HG03103 (cell line): ENCODE measurements around the gene UBE2E2.
A peak's percentile ranks its signal among the peaks of the same experiment; 100 is the strongest.

ENCODE experiments used
- ATAC-seq: cut with Tn5 transposase; IDR thresholded peaks from one replicate; pipeline ENCODE4 v1.9.1; 2021; ENCODE audit warnings: low read depth; ENCODE audit not compliant: unreplicated experiment

Gene UBE2E2

DNA sequence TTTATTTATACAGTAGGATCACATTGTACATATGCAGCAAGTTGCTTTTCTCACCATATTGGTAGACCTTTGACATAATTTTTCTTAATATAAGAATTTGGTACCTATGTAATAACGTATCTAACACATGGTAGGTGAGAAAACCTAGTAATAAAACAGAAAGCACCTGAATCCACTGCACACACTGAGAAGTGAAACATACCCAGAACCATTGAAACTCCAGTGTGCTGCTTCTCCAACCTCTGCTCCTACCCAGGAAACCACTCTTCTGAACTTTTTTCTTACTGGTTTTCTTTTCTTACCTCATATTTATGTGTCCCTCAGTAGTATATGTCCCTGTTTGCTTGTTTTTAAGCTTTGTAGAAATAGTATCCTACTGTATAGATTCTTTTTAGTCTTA, 293.0 kb downstream of the UBE2E2 start:
- peak; percentile 71 for ATAC-seq

DNA sequence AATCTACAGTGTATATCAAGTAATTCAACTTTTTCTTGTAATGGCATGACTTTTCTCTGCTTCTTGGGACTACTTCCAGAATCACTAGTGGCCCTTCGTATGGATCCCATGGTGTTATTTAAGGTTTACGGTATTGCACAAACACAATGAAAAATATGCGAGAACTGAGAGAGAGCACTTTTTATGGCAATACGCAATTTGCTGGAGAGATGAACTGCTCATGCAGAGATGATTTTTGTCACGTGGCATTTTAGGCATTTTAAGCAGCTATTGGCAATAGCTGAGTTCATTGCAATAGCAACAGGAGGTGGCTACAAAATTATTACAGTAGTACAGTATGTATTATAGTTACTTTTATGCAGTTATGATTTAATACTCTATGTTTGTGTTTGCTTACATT, 294.0 kb downstream of the UBE2E2 start:
- no peak for ATAC-seq

DNA sequence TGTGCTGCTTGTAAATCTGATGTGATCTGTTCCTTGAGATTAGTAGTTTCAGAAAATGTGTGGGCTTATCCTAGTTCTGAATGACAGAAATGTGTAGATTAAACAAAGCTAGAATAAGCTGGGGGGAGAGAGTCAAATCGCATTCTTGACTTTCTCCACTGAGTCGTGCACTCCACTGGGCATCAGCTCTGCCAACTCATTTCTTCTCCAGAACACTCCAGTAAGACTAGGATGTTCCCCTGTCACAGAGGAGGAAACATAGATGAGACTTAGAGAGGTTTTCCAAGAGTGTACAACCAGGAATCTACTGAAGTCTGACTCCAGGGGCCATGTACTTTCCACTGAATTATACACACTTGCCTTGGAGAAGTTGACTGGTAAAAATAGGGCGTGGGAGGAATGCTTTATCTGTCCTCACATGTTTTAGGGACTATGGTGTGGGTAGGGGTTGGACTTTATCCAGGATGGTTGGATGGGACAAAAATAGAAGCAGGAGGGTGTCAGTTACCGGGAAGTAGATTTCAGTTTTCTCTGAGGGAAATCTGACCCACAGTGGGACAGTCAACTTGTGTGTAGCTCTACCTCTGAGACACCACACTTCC, 298.2 kb downstream of the UBE2E2 start:
- ATAC-seq, result no peak

DNA sequence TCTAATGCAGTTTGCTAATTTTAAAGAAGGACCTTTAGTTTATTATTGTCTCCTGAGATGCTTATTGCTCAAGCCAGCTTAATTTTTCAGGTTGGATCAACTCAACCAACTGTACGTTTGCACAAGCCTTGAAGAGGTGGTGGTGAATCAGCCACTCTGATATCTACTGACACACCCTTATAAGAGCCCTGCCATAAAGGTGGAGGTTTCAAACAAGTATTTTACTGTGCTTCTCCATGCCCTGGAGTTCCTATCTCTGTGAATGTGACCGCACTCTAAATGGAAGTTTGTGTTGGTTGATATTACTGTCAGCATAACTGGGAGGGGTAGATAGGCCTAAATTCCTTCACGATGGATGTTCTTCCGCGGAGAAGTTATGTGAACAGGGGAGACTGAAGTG, 305.3 kb downstream of the UBE2E2 start:
- no peak for ATAC-seq

DNA sequence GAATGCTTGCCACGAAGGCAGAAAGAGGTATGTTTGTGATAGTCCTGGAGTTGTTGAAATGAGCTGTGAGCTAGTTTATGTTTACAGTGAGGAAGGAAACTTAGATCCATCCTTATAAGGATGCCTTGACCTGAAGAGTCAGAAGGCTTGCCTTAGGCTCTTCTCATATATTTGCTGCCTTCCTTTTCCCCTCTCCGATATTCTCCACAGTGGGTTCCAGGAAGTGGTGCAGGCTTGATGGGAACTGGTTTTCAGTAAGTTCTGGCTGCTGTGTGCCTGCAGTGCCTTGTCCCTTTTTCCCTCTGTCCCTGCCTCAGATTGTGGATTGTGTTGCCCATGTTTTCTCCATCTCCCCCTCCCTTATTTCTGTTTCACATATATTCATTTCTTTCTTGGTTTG, 315.3 kb downstream of the UBE2E2 start:
- ATAC-seq, result no peak

DNA sequence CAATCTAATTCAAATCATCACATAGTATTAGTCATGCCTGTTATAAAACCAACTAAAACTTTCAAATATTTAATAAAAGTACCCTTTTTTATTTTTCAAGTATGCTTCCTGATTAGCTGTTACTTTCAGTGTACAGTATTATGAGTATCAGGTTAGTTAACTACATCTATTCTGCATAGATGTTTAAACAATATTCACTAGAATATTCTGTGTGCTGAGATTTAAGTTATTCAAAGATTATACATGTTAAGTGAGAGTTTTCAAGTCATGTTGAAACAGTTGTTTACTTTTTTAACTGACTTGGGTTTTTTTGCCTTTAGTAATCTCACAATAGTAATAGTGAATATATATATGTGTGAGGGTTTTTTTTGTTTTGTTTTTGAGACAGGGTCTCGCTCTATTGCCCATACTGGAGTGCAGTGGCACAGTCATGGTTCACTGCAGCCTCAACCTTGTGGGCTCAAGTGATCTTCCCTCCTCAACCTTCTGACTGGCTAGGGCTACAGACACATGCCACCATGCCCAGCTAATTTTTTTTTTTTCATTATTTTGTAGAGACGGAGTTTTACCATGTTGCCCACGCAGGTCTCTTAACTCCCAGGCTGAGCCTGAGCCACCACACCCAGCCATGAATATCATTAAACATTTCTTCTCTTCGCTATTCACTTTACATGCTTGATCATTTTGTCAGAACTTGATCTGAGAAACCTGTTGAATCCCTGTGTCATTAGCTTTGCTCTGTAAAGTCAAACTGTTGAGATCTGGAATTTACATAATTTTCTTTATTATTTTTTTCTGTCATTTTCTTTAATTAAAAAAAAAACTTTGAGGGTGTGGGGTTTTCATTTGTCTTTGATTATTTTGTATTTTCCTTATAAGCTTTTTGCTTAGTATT, 316.4 kb downstream of the UBE2E2 start:
- ATAC-seq, result peak; percentile 62

DNA sequence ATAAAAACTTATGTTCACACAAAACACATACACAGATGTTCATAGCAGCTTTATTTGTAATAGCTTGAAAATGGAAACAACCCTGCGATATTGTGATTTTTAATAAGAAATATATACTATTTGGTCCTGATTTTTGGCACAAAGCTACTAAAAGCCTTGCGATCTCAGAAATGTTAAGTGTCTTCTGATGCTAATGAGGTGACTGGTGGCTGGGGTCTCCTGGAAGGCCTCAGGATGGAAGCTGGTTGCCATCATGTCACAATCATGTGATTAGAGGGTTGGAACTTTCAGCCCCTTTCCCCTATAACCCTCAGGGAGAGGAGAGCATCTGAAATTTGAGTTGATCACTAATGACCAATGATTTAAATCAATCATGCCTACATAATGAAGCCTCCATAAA, 324.2 kb downstream of the UBE2E2 start:
- ATAC-seq, result no peak

DNA sequence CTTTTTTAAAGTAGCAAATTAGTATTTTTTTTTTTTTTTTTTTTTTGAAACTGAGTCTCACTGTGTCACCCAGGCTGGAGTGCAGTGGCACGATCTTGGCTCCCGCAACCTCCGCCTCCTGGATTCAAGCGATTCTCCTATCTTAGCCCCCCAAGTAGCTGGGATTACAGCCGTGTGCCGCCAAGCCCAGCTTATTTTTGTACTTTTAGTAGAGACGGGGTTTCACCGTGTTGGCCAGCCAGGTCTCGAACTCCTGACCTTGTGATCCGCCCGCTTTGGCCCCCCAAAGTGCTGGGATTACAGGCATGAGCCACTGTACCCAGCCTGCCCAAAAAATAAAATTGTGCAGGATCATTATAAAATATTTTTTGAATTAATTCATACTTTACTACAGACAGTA, 330.5 kb downstream of the UBE2E2 start:
- ATAC-seq, result no peak

DNA sequence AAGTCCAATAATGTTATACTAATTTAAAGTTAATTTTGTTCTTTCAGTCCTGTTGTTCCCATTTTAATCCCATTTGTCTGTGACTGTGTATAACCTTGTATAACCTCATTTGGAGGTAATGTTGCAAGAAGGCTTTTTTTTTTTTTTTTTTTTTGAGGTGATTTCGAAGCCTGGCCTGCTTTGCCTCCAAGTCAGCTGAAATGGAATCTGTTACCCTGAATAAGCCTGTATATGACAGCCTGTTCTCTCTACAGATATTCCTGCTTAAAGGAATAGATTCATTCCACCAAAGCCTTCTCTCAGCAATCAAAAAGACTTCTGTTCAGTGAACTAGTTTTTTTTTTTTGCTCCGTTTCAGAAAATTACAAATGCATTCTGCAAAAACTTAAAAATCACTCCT, 330.9 kb downstream of the UBE2E2 start:
- ATAC-seq, result no peak

DNA sequence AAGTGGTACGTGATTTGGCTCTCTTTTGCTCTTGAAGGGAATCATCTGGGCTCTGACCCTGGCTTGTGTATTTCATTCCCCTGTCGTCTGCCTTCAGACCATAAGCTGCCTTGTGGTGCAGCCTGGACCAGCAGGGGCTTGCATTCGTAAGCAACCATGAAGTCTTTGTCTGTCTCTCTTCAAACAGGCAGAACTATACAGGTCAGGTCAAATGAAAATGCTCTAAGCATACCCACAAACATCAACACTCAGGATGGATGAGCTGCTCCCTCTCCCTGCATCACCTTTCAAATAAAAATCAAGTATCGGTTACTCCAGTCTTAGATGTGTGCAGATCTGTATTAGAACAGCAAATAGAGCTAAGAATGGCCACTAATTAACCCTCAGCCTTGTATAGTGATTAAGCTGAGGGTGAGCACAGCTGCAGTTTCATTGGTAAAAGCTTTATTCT, 334.0 kb downstream of the UBE2E2 start:
- ATAC-seq, result no peak

DNA sequence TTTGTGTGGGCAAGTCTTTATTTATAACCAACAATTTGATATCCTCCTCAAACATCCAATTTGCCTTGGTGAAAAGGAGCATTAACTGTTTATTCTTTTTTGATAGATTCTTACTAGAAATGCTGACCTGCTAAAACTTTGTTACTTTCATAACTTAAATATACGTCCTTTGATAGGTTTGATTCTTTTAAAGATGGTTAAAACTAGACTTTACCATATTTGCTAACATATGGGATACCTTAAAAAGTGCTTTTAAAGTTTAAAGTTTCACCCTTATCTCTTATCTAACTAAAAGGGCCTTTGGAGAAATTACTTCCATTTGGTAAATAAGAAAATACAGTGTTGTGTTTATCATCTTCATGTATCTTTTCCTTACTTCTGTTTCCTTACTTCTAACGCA, 336.1 kb downstream of the UBE2E2 start:
- no peak for ATAC-seq

DNA sequence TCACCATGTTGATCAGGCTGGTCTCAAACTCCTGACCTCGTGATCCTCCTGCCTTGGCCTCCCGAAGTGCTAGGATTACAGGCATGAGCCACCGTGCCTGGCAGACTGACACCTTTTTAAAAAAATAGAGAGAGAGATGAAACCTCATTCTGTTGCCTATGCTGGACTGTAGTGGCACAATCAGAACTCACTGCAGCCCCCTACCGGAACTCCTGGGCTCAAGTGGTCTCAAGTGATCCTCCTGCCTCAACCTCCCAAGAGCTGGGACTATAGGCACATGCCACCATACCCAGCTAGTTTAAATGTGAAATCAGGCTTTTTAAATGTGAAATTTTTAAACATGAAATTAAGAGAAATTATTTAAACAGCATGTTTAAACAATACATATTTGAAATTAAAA, 337.5 kb downstream of the UBE2E2 start:
- ATAC-seq, result no peak

DNA sequence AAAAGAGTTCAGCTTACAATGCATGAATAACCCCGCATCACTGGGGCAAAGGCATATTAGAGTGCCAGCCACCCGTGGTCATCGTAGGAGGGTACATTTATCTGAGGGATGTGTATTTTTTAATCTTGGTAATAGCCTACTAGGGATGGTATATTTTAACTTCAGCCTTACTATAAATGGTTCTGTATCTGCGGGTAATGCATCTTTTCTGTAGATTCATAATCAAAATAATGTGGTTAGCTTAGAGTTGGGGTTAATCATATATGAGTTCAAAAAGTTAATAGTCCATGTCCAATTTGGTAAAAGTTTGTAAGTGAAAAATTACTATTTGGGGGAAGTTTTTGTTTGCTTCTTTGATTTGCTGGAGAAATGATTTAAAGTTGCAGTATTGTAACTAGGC, 339.0 kb downstream of the UBE2E2 start:
- no peak for ATAC-seq

DNA sequence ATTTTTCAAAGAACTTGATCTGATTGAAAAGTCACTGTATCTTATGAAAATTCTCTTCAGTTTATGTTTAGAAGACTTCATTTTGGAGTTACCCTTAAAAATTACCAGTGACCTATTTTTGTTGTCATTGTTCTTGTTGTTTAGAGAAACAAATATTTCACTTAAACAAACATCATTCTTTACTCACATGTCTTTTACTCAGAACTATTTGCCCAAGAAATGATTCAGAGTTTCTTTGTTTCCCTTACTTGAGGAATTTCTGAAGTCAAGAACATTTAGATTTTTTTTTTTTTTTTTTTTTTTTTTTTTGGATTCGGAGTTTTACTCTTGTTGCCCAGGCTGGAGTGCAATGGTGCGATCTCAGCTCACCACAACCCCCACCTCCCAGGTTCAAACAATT, 343.1 kb downstream of the UBE2E2 start:
- no peak for ATAC-seq

DNA sequence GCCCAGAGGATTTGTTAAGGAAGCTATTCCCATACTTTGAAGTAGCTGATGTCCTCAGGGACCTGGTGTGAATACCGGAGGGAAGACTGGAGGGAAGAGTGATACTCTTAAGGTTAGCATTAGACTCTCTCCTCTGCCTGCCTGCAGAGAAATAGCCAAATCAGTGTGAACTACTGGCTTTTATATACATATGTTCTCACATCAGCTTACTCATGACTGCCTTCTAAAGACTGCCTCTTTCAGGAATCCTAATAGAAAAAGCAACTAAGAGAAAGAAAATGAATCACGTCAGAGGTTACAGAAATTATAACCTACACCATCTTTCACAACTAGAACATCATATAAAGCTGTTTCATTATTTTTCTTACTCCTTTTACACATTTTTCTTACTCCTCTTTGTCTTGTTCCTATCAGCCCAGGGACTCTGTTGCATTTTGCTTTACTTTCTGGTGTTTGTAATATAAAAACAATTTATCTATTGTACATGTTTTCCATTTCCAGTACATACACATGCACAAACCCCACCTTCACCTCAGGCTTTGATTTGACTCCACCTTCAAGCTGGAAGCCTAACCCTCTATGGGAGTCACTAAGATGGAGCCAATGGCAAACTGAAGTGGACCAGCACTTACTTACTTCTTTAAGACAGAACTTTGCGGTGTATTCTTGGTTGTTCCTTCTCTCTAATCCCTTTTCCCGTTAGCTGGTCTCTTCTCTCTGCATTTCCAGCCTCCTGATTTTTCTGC, 345.0 kb downstream of the UBE2E2 start:
- no peak for ATAC-seq

DNA sequence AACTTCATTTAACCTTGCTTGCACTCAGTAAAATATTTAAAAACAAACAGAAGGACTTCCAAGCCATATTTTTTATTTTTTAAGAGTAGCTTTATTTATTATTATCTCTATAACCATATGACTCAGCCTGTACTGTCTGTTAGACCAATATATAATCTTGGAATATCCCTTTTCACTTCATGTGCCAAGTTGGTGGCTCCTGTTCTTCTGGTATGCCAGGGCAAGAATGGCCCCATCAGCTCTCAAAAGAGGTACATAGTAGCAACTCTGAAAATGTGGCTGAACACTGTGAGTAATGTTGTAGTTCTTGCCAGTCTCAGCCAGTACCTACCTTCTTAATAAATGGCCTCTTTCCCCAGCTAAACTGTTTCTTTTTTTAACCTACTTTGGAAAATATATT, 345.6 kb downstream of the UBE2E2 start:
- ATAC-seq, result no peak

DNA sequence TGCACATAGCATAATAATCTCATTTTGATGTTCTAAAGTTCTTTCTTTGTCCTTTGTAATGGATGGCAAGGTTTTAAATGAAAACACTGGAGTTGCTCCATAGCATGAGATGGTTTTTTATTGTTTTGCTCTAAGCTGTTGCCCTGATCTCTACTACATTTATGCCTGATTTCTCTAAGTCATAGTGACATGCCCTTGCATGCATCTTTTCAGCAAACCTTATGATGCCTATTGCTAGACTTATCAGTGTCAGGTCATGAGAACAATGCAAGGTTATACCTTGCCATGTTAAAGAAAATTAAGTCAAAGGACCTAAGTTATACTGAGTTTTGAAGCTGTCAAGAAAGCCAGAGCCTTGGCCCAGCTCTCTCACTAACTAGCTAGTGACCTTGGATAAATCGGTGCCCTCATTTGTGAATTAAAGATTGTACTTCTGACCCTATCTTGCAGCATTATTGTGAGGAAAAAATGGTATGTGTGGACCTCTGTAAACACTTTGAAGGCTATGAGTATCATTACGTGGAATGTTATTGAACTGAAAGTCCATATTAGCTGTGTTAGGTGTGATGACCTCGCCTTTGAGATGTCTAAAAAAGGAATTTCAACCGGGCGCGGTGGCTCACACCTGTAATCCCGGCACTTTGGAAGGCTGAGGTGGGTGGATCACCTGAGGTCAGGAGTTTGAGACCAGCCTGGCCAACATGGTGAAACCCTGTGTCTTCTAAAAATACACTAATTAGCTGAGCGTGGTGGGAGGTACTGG, 346.2 kb downstream of the UBE2E2 start:
- ATAC-seq, result no peak

DNA sequence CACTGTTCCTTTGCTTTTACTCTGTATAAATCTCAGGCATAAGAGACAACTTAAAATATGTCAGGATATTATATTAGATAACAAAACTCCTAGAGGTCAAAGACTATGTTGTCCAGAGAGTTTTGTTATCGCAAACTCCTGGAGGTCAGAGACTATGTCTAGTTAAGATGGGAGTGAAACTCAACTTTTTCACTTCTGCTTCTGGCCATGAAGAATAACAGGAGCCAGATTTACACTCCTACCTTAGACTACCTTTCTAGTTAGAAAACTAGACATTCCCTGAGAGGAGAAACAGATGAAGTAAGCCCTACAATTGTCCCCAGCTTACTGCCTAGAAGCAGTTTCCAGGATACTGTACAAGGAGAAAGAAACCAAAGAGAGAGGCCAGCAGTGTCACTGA, 347.3 kb downstream of the UBE2E2 start:
- ATAC-seq, result peak; percentile 88

DNA sequence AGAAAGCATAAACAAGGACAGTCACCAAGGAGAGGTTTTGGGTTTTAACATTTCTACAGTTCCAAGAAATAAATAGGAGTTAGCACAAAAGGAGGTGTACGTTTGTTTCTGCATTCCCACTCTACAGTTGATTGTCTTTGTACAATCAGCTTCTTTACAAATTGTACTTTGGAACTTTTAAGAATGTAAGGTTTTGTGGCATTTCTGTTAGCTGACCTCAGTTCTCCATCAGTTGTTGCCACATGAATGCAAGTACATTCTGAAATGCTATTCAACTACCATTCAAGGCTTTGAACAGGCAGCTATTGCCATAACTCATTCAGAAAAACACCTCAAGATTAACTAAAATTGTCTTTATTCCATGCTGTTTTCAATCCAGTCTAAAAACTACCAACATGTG, 349.4 kb downstream of the UBE2E2 start:
- no peak for ATAC-seq

DNA sequence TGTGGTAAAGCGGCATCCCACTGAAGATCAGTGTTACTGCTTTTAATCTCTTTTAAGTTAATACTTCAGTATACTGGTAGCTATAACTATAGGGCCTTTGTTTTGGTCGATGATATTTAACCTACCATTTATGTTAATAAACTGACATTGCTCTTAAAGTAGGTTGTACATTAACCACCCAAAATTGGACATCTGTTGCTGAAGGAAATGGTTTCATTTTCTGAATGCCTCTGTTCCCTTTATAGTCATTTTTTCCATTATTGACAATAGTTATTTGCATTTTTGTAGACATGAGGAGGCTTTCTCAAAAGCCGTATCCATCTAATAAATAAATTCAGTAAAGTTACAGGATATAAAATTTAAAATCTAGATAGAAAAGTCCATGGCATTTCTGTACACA, 350.2 kb downstream of the UBE2E2 start:
- no peak for ATAC-seq
